Neuron (in vitro differentiated cells): ENCODE results near the gene ITGAL.
"Not testable (repeated sequence)": the region's sequence is repeated elsewhere in the genome, so short reads cannot be mapped to it uniquely, and the experiment has no call there.

ENCODE experiments used
- H2AFZ ChIP-seq: one replicate; pipeline ENCODE4 v1.6.1; 2013; ENCODE audit warnings: low read depth, mild to moderate bottlenecking, inconsistent platforms, low read length, moderate library complexity
- H3K27me3 ChIP-seq: one replicate; pipeline ENCODE4 v1.6.1; 2013; ENCODE audit warnings: low read length; ENCODE audit not compliant: insufficient read depth
- H3K36me3 ChIP-seq: one replicate; pipeline ENCODE4 v1.6.1; 2013; ENCODE audit warnings: low read length; ENCODE audit not compliant: insufficient read depth
- H3K4me1 ChIP-seq: one replicate; pipeline ENCODE4 v1.6.1; 2013; ENCODE audit warnings: low read length; ENCODE audit not compliant: insufficient read depth
- H3K4me3 ChIP-seq: 2 replicates; pipeline ENCODE4 v1.5.1; 2013; ENCODE audit warnings: mild to moderate bottlenecking, low read length, moderate library complexity
- H3K9me3 ChIP-seq: one replicate; pipeline ENCODE4 v1.6.1; 2013; ENCODE audit warnings: low read length

ITGAL gene

GRCh38 chr16:30519120-30520049 lies 46.8 kb downstream of the ITGAL start:
- no peaks in the 10 kb centered on the region for H3K4me1 ChIP-seq
- peaks cover under 1% of the 10 kb centered on the region for H3K36me3 ChIP-seq
- H3K4me3 ChIP-seq, result no peak overlapping the region
- H3K9me3 ChIP-seq, result no peaks in the 10 kb centered on the region
- H2AFZ ChIP-seq, result no peak overlapping the region
- H3K27me3 ChIP-seq, result no peaks in the 10 kb centered on the region

GRCh38 chr16:30521476-30521872 lies 48.9 kb downstream of the ITGAL start:
- Histone ChIP-seq H3K36me3 (peaks cover 8% of the 10 kb centered on the region), H3K4me3 (no peak overlapping the region), H3K9me3 (no peaks in the 10 kb centered on the region), H3K27me3 (no peaks in the 10 kb centered on the region), H2AFZ (no peak overlapping the region), H3K4me1 (peaks cover 5% of the 10 kb centered on the region)

DNA sequence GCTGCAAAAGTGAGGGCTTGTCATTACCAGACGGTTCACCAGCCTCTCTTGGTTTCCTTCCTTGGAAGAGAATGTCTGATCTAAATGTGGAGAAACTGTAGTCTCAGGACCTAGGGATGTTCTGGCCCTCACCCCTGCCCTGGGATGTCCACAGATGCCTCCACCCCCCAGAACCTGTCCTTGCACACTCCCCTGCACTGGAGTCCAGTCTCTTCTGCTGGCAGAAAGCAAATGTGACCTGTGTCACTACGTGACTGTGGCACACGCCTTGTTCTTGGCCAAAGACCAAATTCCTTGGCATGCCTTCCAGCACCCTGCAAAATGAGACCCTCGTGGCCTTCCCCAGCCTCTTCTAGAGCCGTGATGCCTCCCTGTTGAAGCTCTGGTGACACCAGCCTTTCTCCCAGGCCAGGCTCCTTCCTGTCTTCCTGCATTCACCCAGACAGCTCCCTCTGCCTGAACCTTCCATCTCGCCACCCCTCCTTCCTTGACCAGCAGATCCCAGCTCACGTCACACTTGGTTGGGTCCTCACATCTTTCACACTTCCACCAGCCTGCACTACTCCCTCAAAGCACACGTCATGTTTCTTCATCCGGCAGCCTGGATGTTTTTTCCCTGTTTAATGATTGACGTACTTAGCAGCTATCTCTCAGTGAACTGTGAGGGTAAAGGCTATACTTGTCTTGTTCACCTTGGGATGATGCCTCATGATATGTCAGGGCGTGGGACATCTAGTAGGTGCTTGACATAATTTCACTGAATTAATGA lies 49.5 kb downstream of the ITGAL start:
- Histone ChIP-seq H3K4me3 (no peak overlapping the region), H3K27me3 (no peaks in the 10 kb centered on the region), H3K36me3 (peaks cover 8% of the 10 kb centered on the region), H3K4me1 (peaks cover 5% of the 10 kb centered on the region), H2AFZ (no peak overlapping the region), H3K9me3 (no peaks in the 10 kb centered on the region)

DNA sequence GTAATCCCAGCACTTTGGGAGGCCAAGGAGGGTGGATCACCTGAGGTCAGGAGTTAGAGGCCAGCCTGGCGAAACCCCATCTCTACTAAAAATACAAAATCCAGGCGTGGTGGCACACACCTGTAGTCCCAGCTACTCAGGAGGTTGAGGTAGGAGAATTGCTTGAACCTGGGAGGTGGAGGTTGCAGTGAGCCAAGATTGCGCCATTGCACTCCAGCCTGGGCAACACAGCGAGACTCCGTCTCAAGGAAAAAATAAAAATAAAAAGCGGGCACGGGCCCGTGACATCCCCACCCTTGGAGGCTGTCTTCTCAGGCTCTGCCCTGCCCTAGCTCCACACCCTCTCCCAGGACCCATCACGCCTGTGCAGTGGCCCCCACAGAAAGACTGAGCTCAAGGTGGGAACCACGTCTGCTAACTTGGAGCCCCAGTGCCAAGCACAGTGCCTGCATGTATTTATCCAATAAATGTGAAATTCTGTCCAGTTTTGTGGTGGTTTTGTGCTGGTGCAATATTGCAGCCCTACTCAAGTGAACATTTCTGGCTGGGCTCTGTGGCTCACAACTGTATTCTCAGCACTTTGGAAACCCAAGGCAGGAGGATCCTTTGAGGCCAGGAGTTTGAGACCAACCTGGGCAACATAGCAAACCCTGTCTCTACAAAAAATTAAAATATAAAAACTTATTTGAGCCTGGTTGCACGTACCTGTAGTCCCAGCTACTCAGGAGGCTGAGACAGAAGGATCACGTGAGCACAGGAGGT lies 50.3 kb downstream of the ITGAL start:
- not testable (repeated sequence) for H3K4me3 ChIP-seq, H2AFZ ChIP-seq

DNA sequence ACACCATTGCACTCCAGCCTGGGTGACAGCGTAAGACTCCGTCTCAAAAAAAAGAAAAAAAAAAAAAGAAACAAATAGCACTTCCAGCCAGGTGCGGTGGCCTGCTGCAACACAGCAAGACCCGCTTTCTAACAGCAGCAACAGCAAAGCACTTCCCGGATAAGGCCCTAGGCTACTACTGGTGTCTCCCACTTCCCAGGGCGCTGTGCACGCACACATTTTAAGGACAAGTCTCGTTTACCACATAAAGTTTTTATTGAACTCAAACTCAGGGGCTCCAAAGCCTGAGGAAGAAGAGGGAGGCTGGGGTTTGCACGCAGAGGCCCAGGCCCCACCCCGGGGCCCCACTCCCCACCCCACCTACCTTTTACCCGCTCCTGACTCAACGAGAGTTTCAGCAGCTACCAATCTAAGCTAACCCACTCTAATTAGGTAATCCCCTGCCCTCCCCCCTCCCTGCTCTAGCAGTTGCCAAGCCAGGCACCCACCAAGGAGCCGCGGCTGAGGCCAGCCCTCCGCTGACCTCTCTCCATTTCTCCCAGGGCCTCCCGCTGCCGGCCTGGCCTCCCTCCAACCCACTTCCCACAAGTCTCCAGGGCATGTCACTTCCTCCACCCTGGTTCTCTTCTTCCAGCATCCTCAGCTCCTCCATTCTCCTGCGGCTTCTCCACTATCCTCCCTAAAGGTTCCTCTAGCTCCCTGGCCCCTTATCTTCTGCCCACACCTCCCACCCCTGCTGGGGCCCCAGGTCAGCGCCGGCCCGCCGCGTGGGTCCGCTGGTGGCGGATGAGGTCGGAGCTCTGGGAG lies 51.4 kb downstream of the ITGAL start:
- Histone ChIP-seq H3K4me1 (peaks cover 11% of the 10 kb centered on the region), H3K36me3 (peaks cover 8% of the 10 kb centered on the region), H3K4me3 (no peak overlapping the region), H3K9me3 (no peaks in the 10 kb centered on the region), H3K27me3 (no peaks in the 10 kb centered on the region), H2AFZ (no peak overlapping the region)

More for the DNA sequence above, 50.3 kb downstream of the ITGAL start:
- not testable (repeated sequence) for H3K27me3 ChIP-seq, H3K9me3 ChIP-seq, H3K36me3 ChIP-seq, H3K4me1 ChIP-seq

DNA sequence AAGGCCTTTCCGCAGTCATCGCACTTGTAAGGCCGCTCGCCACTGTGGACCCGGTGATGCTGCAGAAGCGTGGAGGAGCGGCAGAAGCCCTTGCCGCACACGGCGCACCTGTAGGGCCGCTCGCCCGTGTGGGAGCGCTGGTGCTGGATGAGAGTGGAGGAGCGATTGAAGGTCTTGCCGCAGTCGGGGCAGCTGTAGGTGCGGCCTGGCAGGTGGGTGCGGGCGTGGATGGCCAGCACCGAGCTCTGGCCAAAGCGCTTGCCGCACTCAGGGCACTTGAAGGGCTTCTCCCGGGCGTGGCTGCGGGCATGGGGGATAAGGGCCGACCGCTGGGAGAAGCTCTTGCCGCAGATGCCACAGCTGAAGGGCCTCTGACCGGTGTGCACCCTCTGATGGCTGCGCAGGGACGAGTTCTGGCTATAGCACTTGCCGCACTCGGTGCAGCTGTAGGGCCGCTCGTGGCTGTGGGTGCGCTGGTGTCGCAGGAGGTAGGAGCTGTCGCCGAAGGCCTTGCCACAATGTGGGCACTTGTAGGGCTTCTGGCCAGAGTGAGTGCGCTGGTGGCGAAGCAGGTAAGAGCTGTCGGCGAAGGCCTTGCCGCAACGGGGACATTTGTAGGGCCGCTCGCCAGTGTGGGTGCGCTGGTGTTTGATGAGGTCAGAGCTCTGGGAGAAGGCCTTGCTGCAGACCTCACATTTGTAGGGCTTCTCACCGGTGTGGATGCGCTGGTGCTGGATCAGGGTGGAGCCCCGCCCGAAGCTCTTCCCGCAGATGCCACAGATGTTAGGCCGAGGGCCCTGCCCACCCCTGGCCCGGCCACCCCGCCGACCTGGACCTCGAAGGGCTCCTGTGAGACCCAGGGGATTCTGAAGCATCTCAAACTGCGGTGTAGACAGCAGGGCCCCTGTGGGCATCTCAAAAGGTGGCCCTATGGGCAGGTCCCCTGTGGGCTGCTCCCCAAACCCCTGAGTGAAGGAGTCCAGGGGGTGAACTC lies 52.3 kb downstream of the ITGAL start:
- no peaks in the 10 kb centered on the region for H3K27me3 ChIP-seq
- peaks cover 8% of the 10 kb centered on the region for H3K36me3 ChIP-seq
- H3K4me3 ChIP-seq, result no peak overlapping the region
- H3K4me1 ChIP-seq, result peaks cover 11% of the 10 kb centered on the region
- no peak overlapping the region for H2AFZ ChIP-seq
- no peaks in the 10 kb centered on the region for H3K9me3 ChIP-seq

DNA sequence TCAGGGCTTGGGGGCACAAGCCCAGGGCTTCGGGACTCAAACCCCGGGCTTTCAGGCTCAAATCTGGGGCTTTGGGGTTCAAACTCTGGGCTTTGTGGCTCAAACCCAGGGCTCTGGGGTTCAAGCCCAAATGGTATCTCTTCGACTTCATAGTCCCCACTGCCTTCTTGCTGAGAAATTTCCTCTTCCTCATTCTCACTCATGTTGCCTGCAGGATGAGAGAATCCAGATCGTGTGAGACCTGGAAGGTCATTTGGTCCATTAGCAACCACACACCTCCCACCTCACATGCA lies 53.2 kb downstream of the ITGAL start:
- Histone ChIP-seq H3K27me3 (no peaks in the 10 kb centered on the region), H3K9me3 (no peaks in the 10 kb centered on the region), H3K4me3 (peak overlapping the region; percentile 88), H3K36me3 (peaks cover 8% of the 10 kb centered on the region), H2AFZ (no peak overlapping the region), H3K4me1 (peaks cover 11% of the 10 kb centered on the region)

DNA sequence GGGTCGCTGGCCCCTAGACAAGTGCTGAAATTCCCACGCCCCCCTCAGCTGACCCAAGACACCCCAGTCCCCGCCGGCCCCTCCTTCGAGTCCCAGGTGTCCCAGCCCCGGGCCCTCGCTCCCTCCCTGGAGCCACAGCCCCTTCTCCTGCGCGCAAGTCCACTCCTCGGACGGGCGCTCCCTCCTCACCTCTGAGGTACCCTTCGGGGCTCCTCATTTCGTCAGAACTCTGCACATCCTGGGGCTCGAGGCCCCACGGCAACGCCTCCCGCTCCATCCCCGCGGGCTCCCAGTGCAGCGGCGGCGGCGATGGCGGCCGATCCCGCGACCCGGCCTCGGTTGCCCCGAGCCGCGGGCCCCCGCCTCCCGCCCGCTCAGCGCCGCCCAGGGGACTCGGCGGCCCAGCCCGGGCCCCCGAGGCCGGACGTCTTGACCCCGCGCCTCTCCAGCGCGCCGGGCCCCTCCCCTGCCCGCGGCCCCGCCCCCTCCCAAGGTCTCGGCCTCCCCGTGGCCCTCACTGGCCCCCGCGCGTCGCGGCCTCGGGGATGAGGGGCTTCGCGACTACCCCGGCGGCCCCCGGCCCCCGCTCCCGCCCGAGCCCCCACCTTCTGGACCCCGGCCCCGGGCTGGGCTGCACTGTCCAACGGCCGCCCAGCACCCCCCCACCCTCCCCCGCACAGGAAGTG lies 53.7 kb downstream of the ITGAL start, which contains the start of gene ZNF768:
TSS of gene ZNF768 (minus strand) at position 430 of the 686 bp plus-strand sequence. CDS start at position 277, 153 bp downstream.
- peak within 1 kb of the TSS; percentile 94 for H2AFZ ChIP-seq
- H3K36me3 ChIP-seq, result peaks cover 8% of the 10 kb centered on the region
- H3K9me3 ChIP-seq, result no peaks in the 10 kb centered on the region

GRCh38 chr16:30526823-30527634 lies 54.5 kb downstream of the ITGAL start:
- Histone ChIP-seq H3K4me3 (peak overlapping the region; percentile 88), H3K36me3 (peaks cover 8% of the 10 kb centered on the region), H3K9me3 (no peaks in the 10 kb centered on the region), H3K27me3 (no peaks in the 10 kb centered on the region), H3K4me1 (peaks cover 11% of the 10 kb centered on the region), H2AFZ (peak overlapping the region; percentile 94)

More for the DNA sequence above, 53.7 kb downstream of the ITGAL start, which contains the start of gene ZNF768:
- Histone ChIP-seq H3K27me3 (no peaks in the 10 kb centered on the region), H3K4me1 (peaks cover 11% of the 10 kb centered on the region), H3K4me3 (peak within 1 kb of the TSS; percentile 88)

GRCh38 chr16:30527635-30528178 lies 55.2 kb downstream of the ITGAL start:
- peak overlapping the region; percentile 36 for H2AFZ ChIP-seq
- H3K36me3 ChIP-seq, result peaks cover 8% of the 10 kb centered on the region
- no peaks in the 10 kb centered on the region for H3K9me3 ChIP-seq
- peaks cover 11% of the 10 kb centered on the region for H3K4me1 ChIP-seq
- no peaks in the 10 kb centered on the region for H3K27me3 ChIP-seq
- H3K4me3 ChIP-seq, result peak overlapping the region; percentile 88
